Measurements from ENCODE around the gene GPN2. TPM values are rescaled to one million over a fixed set of nuclear protein-coding genes. Genes with fewer than 3 reads are reported as not detected.

GPN2 gene
- total RNA-seq, 4 donors from 2014 or later, result 9.6 to 16.5 (median 14.1) TPM

DNA sequence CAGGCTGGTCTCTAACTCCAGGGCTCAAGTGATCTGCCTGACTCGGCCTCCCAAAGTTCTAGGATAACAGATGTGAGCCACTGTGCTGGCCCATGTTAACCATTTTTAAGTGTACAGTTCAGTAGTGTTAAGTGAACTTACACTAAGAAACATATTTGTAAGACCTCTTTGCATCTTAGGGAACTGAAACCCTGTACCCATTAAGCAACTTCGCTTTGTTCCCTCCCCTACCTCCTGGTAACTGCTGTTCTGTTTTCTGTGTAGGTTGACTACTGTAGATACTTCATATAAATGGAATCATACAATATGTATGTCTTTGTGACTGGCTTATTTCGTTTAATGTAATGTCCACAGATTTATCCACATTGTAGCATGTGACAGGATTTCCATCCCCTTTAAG, 42.4 kb upstream of the GPN2 start:
- H3K27ac ChIP-seq (replicated peaks in 1 of 4), result no peak overlapping the region
- no peak overlapping the region for H3K4me3 ChIP-seq
- H3K36me3 ChIP-seq, result peaks cover 15 to 89% (median 61%) of the 10 kb centered on the region in 4 donors
- H3K9me3 ChIP-seq, result no peaks in the 10 kb centered on the region
- H3K27me3 ChIP-seq, result no peaks in the 10 kb centered on the region
- TF ChIP-seq EP300 (IDR thresholded peaks at IDR 0.05), result no peak
- TF ChIP-seq, protein P1, sequence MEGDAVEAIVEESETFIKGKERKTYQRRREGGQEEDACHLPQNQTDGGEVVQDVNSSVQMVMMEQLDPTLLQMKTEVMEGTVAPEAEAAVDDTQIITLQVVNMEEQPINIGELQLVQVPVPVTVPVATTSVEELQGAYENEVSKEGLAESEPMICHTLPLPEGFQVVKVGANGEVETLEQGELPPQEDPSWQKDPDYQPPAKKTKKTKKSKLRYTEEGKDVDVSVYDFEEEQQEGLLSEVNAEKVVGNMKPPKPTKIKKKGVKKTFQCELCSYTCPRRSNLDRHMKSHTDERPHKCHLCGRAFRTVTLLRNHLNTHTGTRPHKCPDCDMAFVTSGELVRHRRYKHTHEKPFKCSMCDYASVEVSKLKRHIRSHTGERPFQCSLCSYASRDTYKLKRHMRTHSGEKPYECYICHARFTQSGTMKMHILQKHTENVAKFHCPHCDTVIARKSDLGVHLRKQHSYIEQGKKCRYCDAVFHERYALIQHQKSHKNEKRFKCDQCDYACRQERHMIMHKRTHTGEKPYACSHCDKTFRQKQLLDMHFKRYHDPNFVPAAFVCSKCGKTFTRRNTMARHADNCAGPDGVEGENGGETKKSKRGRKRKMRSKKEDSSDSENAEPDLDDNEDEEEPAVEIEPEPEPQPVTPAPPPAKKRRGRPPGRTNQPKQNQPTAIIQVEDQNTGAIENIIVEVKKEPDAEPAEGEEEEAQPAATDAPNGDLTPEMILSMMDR (IDR thresholded peaks at IDR 0.05), result no peak
- TF ChIP-seq POLR2AphosphoS5 (IDR thresholded peaks at IDR 0.05), result no peak
- TF ChIP-seq POLR2A (IDR thresholded peaks at IDR 0.05; ENCODE audit: low read depth), result no peak
- DNase-seq (ENCODE audit: extremely low spot score), result no peak
- intact Hi-C loops (cut with DNase I), result no loop called here
- WGBS, result 71% methylated on average over 3 of the region's 3 CpGs
- no peaks in the 10 kb centered on the region for H3K4me1 ChIP-seq

DNA sequence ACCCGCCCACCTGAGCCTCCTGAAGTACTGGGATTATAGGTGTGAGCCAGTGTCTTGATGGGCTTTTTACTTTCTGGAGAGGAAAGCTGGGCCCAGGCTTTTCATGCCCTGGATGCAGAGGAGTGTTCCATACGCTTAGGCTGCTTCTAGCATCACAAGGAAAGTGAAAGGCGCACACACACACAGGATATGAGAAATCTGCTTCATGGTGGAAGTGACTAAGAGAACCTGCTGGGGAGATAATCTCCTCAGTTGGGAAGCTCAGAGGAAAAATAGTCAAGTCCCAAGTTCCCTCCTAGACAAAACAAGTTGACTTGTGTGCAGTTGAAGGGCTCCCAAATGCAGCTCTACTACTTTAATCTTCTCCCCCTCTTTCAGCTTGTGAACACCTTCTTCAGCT, 33.6 kb upstream of the GPN2 start:
- intact Hi-C loops (cut with DNase I), result no loop called here
- peaks cover 37 to 51% (median 47%) of the 10 kb centered on the region in 4 donors for H3K36me3 ChIP-seq
- DNase-seq (ENCODE audit: extremely low spot score), result no peak
- H3K4me1 ChIP-seq, result peaks cover 17 to 28% (median 24%) of the 10 kb centered on the region in 4 donors
- H3K4me3 ChIP-seq, result no peak overlapping the region
- H3K27ac ChIP-seq (replicated peaks in 1 of 4), result no peak overlapping the region
- no peaks in the 10 kb centered on the region for H3K9me3 ChIP-seq
- TF ChIP-seq POLR2A (IDR thresholded peaks at IDR 0.05; ENCODE audit: low read depth) (no peak), EP300 (IDR thresholded peaks at IDR 0.05) (no peak), POLR2AphosphoS5 (IDR thresholded peaks at IDR 0.05) (no peak)
- TF ChIP-seq, protein P1 (IDR thresholded peaks at IDR 0.05), result no peak
- no peaks in the 10 kb centered on the region for H3K27me3 ChIP-seq
- 95% methylated on average over 3 of the region's 3 CpGs for WGBS

DNA sequence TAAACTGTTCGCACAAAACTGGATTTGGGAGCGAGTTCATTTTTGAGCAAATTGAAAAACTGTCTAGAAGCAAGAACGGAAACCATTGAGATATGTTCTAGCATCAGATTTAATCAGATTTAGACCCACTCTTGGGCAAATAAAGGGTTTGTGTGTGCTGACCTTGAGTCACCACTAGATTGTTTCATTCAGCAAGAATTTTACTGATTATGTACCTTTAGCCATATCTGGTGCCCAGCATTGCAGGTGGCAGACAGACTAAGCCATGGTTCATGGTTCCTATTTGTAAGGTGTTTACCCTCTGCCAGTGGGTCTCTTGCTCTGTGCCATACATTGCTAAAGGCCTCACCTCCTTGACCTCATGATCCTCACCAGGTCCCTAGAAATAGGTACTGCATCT, 32.8 kb upstream of the GPN2 start:
- 95% methylated on average over 3 of the region's 3 CpGs for WGBS
- H3K4me1 ChIP-seq, result peaks cover 17 to 28% (median 24%) of the 10 kb centered on the region in 4 donors
- H3K9me3 ChIP-seq, result no peaks in the 10 kb centered on the region
- H3K27me3 ChIP-seq, result no peaks in the 10 kb centered on the region
- H3K4me3 ChIP-seq, result peak overlapping the region; percentile 77 to 98 (median 86)
- peaks cover 37 to 45% (median 41%) of the 10 kb centered on the region in 4 donors for H3K36me3 ChIP-seq
- TF ChIP-seq POLR2A (IDR thresholded peaks at IDR 0.05; ENCODE audit: low read depth), result no peak
- TF ChIP-seq POLR2AphosphoS5 (IDR thresholded peaks at IDR 0.05), result no peak
- H3K27ac ChIP-seq (replicated peaks in 1 of 4), result no peak overlapping the region
- intact Hi-C loops (cut with DNase I), result no loop called here
- no peak for DNase-seq (ENCODE audit: extremely low spot score)

DNA sequence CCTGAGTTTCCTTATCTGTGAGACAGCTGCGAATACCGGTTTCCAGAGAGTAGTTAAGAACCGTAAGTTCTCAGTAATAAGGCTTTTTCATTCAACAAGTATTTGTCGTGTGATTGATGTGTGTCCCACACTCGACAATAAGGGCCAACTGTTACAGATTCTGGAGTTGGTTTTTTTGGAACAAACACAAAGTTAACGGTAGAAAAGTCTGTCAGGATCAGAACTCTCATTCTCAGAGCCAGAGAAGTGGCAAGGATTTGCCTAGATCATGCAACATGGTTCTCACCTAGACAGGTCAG, 32.3 kb upstream of the GPN2 start:
- H3K27me3 ChIP-seq, result no peaks in the 10 kb centered on the region
- intact Hi-C loops (cut with DNase I), result no loop called here
- peaks cover 33 to 40% (median 36%) of the 10 kb centered on the region in 4 donors for H3K36me3 ChIP-seq
- H3K9me3 ChIP-seq, result no peaks in the 10 kb centered on the region
- TF ChIP-seq, protein P1 (IDR thresholded peaks at IDR 0.05), result no peak
- TF ChIP-seq EP300 (IDR thresholded peaks at IDR 0.05) (no peak), POLR2AphosphoS5 (IDR thresholded peaks at IDR 0.05) (no peak), POLR2A (IDR thresholded peaks at IDR 0.05; ENCODE audit: low read depth) (no peak)
- peaks cover 17 to 28% (median 24%) of the 10 kb centered on the region in 4 donors for H3K4me1 ChIP-seq
- peak overlapping the region; percentile 77 to 98 (median 86) for H3K4me3 ChIP-seq
- WGBS, result 35% methylated on average over 6 of the region's 6 CpGs
- DNase-seq (ENCODE audit: extremely low spot score), result no peak
- H3K27ac ChIP-seq (replicated peaks in 1 of 4), result peak overlapping the region; percentile 86 to 92 (median 88)

DNA sequence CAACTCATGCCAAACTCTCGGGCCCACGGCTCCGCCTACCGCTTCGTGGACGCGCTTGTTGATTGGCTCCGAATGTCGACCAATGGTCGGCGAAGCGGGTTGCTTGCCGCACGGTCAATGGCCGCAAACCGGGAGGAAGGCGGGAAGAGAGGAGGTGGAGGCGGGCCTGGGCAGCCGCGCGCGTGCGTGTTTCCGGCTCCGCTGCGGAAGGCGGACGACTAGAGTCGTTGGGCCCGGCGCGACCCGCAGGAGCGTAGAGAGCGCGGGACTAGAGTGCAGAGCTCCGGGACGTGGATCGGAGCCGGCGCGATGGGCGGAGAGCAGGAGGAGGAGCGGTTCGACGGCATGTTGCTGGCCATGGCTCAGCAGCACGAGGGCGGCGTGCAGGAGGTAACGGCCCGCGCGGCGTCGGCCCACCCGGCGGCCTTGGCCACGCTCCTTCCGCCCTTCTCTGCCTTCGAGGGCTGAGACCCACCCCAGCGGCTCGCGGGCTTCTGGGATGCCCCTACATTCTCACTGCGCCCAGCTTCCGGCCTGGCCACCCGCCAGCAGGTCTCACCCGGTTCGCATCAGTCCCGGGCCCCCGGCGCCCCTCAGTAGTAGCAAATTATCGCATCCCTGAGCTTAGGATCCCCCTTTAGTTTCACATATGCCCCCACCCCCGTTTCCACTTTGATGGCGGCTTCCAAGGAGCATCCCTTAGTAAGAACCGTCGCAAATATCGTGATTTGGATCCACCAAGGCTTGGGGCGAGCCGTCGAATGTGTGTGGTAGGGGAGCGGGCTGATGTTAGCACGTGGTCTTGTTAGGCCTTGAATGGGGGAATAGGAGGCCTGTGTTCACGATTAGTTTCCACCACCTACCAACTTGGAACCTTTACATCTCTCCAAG, 31.7 kb upstream of the GPN2 start, which contains the start of gene NUDC:
TSS of gene NUDC (plus strand) at position 204 of the 891 bp plus-strand sequence. CDS start at position 310, 106 bp downstream.
- TF ChIP-seq POLR2AphosphoS5 (IDR thresholded peaks at IDR 0.05) (peak; percentile 96 to 97), POLR2A (IDR thresholded peaks at IDR 0.05; ENCODE audit: low read depth) (peak; percentile 81), EP300 (IDR thresholded peaks at IDR 0.05) (no peak)
- TF ChIP-seq, protein P1 (IDR thresholded peaks at IDR 0.05), result no peak
- Histone ChIP-seq H3K4me3 (peak within 1 kb of the TSS; percentile 77 to 98 (median 86)), H3K36me3 (peaks cover 27 to 34% (median 30%) of the 10 kb centered on the region in 4 donors), H3K9me3 (no peaks in the 10 kb centered on the region), H3K27me3 (no peaks in the 10 kb centered on the region), H3K27ac (replicated peaks in 1 of 4) (peak within 1 kb of the TSS; percentile 86 to 92 (median 88)), H3K4me1 (peaks cover 17 to 28% (median 24%) of the 10 kb centered on the region in 4 donors)
- intact Hi-C loops (cut with DNase I), result no loop called here
- peak; percentile 98 for DNase-seq (ENCODE audit: extremely low spot score)
- WGBS, result under 1% methylated on average over 49 of the region's 83 CpGs

Measured in esophagus muscularis mucosa (tissue), 4 donors.